Measurements from ENCODE around the gene CCBE1. TPM values are rescaled to one million over a fixed set of nuclear protein-coding genes. Genes with fewer than 3 reads are reported as not detected.
"Not testable (repeated sequence)": the region's sequence is repeated elsewhere in the genome, so short reads cannot be mapped to it uniquely, and the experiment has no call there.

Gene CCBE1
- total and polyA plus RNA-seq, 5 experiments from 2014 or later, result 0.36 TPM; not detected in 4

DNA sequence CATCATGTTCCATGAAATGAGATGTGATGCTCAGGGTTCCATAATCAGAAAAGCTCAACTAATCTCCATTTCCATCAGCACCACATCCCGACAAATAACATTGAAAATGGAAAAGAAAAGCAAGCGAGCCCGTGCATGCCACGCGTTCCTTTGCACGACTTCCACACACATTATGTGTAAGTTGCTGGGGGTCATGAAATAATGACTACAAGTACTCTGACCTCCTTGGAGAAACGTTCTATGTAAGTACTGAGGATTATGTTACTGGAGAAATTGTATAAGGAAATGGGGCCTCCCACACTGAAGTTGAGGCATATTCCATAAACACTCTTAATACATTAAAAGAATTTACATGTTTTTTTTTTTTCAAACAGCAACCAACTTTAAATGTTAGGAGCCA lies 38.3 kb downstream of the CCBE1 start:
- Mint-ChIP-seq H3K36me3 (no peaks in the 10 kb centered on the region), H3K4me1 (no peaks in the 10 kb centered on the region), H3K9me3 (peaks cover 0 to 3% (median 0%) of the 10 kb centered on the region in 9 donors), H3K27me3 (peaks cover 3 to 15% (median 7%) of the 10 kb centered on the region in 5 donors), H3K4me3 (no peak overlapping the region), H3K27ac (no peak overlapping the region)
- DNase-seq (no peak), ATAC-seq (no peak)
- POLR2A ChIA-PET, result no interaction called here

DNA sequence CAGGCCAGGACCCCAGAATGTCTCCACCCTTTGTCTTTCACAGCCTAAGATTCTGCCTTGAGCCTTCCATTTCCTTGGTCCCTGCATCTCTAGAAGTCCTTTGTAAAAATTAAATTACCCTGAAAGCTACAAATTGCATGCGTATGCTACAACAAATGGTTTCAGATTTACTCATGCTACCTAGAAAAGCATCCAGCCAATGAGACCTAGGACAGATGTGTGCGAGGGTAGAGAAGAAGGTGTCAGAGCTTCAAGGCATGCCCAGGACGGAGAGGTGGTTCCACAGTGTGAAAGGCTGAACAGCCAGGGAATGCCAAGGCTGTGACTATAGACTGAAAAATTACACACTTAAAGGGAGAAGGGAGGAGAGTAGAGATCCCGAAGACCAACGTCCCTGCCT lies 40.2 kb downstream of the CCBE1 start:
- peaks cover 0 to 3% (median 0%) of the 10 kb centered on the region in 9 donors for H3K9me3 Mint-ChIP-seq
- no peak for DNase-seq
- POLR2A ChIA-PET, result no interaction called here
- no peak overlapping the region for H3K4me3 Mint-ChIP-seq
- H3K36me3 Mint-ChIP-seq, result no peaks in the 10 kb centered on the region
- H3K27me3 Mint-ChIP-seq, result peaks cover 3 to 15% (median 7%) of the 10 kb centered on the region in 5 donors
- H3K4me1 Mint-ChIP-seq, result no peaks in the 10 kb centered on the region
- H3K27ac Mint-ChIP-seq, result no peak overlapping the region
- no peak for ATAC-seq

DNA sequence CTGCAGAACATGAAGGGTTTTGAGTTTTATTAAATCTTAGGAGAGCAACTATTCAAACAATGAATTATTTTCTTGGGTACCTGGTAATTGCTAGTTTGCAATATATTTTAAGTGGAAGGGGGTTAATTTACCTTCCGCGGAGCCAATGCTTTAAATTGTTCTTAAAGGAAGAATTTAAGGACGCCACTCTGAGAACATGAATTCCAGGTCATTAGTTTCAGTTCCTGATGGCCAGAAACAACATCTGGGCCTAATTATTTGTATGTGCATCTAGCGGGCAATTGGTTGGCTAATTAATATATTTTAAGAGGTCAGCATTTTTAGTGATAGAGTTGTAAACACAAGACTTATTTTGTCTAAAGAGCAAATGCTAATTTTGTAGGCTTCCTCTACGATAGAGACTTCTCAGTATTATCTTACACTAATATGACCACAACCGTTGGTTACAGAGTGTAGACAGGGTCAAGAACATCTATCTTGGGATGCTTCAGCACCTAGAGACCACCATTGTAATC lies 40.8 kb downstream of the CCBE1 start:
- DNase-seq (no peak), ATAC-seq (no peak)
- H3K4me1 Mint-ChIP-seq, result no peaks in the 10 kb centered on the region
- POLR2A ChIA-PET, result no interaction called here
- H3K4me3 Mint-ChIP-seq, result no peak overlapping the region
- no peak overlapping the region for H3K27ac Mint-ChIP-seq
- H3K9me3 Mint-ChIP-seq, result peaks cover 0 to 3% (median 0%) of the 10 kb centered on the region in 9 donors
- no peaks in the 10 kb centered on the region for H3K36me3 Mint-ChIP-seq
- H3K27me3 Mint-ChIP-seq, result peaks cover 3 to 15% (median 7%) of the 10 kb centered on the region in 5 donors

DNA sequence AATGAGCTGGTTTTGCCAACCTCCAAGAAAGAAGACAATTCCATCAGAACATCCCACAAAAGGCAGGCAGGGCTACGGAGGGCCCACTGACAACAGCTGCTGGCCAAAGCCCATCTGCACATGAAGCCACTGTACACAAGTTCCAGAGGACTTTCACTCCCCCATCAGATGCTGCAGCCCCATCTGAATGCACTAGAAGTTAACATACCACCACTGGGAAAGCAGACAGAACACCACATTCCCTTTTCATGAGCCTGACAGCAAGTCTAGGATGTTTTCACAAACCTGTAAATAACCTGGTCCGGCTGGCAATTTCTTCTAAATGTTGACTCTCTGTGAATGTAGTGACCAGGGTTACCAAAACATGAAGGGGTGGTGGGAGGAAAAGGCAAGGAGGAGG lies 41.5 kb downstream of the CCBE1 start:
- DNase-seq, result no peak
- Mint-ChIP-seq H3K27me3 (peaks cover 3 to 19% (median 7%) of the 10 kb centered on the region in 5 donors), H3K9me3 (peaks cover 0 to 3% (median 0%) of the 10 kb centered on the region in 9 donors), H3K27ac (no peak overlapping the region), H3K4me1 (no peaks in the 10 kb centered on the region), H3K4me3 (no peak overlapping the region), H3K36me3 (no peaks in the 10 kb centered on the region)
- no peak for ATAC-seq
- POLR2A ChIA-PET, result no interaction called here

DNA sequence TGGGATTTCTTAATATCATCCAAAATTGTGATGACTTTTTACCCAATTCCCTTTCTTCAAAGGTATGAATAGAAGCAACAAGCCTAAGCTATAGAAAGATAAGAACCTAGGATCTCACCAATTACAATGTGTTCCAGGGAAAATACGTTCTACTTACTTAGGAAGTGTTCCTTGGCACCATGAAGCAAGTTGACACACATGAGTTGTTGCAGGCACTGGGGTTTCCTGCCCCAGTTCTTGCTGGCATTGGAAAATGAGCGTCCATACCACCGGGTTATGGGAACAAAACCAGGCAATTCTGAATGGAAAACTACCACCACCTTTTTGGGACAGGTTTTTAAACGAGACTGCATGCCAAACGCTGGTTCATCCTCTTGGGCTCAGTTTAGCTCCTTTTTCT lies 46.2 kb downstream of the CCBE1 start:
- Mint-ChIP-seq H3K36me3 (no peaks in the 10 kb centered on the region), H3K9me3 (peaks cover 0 to 8% (median 0%) of the 10 kb centered on the region in 9 donors), H3K4me3 (no peak overlapping the region), H3K4me1 (no peaks in the 10 kb centered on the region), H3K27ac (no peak overlapping the region), H3K27me3 (peaks cover 0 to 9% (median 5%) of the 10 kb centered on the region in 5 donors)
- DNase-seq (no peak), ATAC-seq (no peak)
- POLR2A ChIA-PET, result no interaction called here

DNA sequence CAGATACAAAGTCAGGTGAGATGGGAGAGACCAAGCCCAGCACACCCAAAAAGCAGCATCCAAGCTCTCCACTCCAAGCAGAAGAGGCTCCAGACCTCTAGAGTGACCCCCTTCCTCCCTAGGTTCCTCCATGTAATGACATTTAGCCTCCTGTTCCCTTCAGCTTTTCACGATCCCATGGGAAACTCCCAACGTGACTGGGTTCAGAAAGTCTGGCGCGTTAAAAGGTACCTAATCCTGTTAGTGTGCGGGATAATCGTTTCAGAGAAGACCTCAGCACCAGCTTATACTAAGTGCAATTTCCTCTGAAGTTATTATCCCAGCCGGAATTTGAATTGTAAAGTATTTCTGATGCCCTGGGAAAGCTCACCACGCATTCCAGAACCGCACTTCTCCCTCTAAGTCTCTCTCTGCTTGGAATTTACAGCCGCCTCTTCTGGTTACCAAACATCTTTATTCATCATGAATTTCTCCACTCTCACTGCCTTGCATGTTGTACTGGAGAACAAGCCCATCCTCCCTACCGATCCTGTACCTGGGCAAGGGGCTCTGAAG lies 46.9 kb downstream of the CCBE1 start:
- Mint-ChIP-seq H3K36me3 (no peaks in the 10 kb centered on the region), H3K27me3 (peaks cover 0 to 9% (median 5%) of the 10 kb centered on the region in 5 donors), H3K9me3 (peaks cover 0 to 8% (median 0%) of the 10 kb centered on the region in 9 donors), H3K4me3 (no peak overlapping the region), H3K4me1 (no peaks in the 10 kb centered on the region), H3K27ac (no peak overlapping the region)
- DNase-seq, result no peak
- POLR2A ChIA-PET, result no interaction called here
- ATAC-seq, result no peak

DNA sequence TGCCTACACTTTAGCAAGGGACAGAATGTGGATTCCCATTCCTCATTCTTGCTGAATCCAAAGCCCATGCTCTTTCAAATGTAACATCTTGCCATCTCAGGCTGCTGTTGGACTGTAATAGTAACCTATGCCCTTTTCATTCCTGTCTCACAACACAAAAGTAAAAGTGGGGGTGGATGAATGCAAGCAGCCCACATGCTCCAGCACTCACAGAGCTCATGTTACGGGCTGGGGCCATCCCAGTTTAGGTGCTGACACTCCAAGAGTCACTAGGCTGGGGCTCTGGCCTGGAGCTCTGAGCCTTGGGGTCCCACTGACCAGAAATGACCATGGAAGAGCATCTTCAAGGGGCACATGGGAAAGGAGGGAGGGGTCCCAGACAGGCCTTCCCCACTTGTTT lies 47.6 kb downstream of the CCBE1 start:
- Mint-ChIP-seq H3K36me3 (no peaks in the 10 kb centered on the region), H3K27me3 (peaks cover 0 to 9% (median 5%) of the 10 kb centered on the region in 5 donors), H3K4me3 (no peak overlapping the region), H3K27ac (no peak overlapping the region), H3K4me1 (no peaks in the 10 kb centered on the region), H3K9me3 (peaks cover 0 to 8% (median 0%) of the 10 kb centered on the region in 9 donors)
- ATAC-seq (no peak), DNase-seq (no peak)
- POLR2A ChIA-PET, result no interaction called here

DNA sequence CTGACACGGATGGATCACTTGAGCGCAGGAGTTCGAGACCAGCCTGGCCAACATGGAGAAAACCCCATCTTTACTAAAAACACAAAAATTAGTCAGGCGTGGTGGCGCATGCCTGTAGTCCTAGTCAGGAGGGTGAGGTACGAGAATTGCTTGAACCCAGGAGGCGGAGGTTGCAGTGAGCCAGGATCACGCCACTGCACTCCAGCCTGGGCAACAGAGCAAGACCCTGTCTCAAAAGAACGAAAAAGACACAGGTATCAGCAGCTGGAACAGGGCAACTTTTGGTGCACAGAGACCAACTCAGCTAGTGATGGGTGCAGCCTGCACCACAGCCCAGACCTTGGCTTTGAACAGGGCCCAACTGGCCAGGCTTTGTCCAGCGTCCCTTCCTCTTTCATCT lies 48.8 kb downstream of the CCBE1 start:
- DNase-seq, H3K27me3 Mint-ChIP-seq, ATAC-seq, H3K4me3 Mint-ChIP-seq, POLR2A ChIA-PET, H3K36me3 Mint-ChIP-seq, H3K9me3 Mint-ChIP-seq, H3K27ac Mint-ChIP-seq, H3K4me1 Mint-ChIP-seq: not testable (repeated sequence)

DNA sequence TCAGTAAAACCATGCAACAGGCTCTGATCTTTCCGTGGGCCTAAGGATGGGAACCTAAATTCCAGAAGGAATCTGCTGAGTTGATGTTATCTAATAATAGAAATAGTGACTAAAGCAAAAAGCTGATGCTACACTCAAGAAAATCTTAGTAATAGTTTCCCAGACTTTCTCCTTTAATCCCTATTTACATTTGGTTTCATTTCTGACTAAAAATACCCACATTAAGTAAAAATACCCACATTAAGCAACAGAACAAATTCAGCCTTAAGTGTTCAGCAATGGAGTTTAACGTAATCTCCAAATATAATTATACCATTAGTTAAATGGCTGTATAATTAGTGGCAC lies 50.3 kb downstream of the CCBE1 start:
- POLR2A ChIA-PET, result no interaction called here
- H3K36me3 Mint-ChIP-seq, result no peaks in the 10 kb centered on the region
- H3K27me3 Mint-ChIP-seq, result peaks cover 0 to 9% (median 6%) of the 10 kb centered on the region in 5 donors
- H3K4me3 Mint-ChIP-seq, result no peak overlapping the region
- DNase-seq, result no peak
- no peak for ATAC-seq
- peaks cover 0 to 8% (median 0%) of the 10 kb centered on the region in 9 donors for H3K9me3 Mint-ChIP-seq
- no peak overlapping the region for H3K27ac Mint-ChIP-seq
- no peaks in the 10 kb centered on the region for H3K4me1 Mint-ChIP-seq

DNA sequence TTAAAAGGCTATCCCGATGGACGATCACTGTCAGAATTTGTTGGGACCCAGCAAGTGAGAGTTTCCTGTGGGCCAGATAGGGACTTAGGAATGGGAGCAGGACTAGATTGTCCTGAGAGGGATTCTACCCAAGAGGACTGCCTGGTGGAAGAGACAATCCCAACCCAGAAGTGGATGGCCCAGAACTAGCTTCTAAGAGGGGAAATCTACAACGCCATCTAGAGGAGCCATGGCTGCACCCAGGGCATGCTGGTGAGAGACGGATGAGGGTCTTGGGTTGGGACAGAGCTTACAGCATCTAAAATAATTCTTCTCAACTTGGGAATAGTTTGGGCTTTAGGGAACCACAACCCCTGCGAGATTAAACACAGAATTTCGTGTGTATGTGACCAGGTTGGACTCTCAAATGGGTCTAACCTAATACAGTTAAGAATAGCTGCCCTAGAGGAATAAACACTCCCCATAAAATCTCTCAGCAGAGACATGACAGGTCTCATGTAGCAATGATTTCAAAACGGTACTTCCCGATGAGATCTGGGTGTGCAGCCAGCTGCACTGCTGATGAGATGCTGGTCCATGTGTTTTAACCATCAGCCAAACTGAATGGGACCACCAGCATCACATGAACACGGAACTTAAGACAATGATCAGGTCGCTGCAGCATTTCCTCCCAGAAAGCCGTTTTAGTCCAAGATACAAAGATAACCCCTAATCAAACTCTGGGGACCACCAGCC lies 50.8 kb downstream of the CCBE1 start:
- H3K4me1 Mint-ChIP-seq, result no peaks in the 10 kb centered on the region
- H3K27me3 Mint-ChIP-seq, result peaks cover 0 to 10% (median 6%) of the 10 kb centered on the region in 5 donors

DNA sequence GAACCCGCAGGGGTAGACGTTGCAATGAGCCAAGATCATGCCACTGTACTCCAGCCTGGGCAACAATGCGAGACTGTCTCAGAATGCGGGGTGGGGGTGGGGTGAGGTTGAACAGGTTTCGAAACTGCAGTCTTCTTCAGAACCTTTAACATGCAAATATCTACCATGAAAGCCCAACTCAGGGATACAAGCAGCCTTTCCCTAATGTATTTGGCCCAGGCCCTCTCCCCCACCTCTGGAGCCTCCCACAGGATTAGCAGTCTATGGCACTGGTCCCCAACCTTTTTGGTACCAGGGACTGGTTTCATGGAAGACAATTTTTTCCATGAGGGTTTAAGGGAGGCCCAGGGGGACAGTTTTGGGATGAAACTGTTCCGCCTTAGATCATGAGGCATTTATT lies 53.5 kb downstream of the CCBE1 start:
- POLR2A ChIA-PET, result no interaction called here
- H3K27ac Mint-ChIP-seq, result no peak overlapping the region
- ATAC-seq (no peak), DNase-seq (no peak)
- H3K9me3 Mint-ChIP-seq, result peaks cover 0 to 5% (median 0%) of the 10 kb centered on the region in 9 donors
- H3K4me3 Mint-ChIP-seq, result no peak overlapping the region
- no peaks in the 10 kb centered on the region for H3K4me1 Mint-ChIP-seq
- no peaks in the 10 kb centered on the region for H3K36me3 Mint-ChIP-seq
- H3K27me3 Mint-ChIP-seq, result peaks cover 0 to 10% (median 1%) of the 10 kb centered on the region in 5 donors

More for the DNA sequence above, 50.8 kb downstream of the CCBE1 start:
- Mint-ChIP-seq H3K9me3 (peaks cover 0 to 8% (median 0%) of the 10 kb centered on the region in 9 donors), H3K4me3 (no peak overlapping the region), H3K36me3 (no peaks in the 10 kb centered on the region), H3K27ac (no peak overlapping the region)
- ATAC-seq (no peak), DNase-seq (no peak)
- POLR2A ChIA-PET, result no interaction called here

DNA sequence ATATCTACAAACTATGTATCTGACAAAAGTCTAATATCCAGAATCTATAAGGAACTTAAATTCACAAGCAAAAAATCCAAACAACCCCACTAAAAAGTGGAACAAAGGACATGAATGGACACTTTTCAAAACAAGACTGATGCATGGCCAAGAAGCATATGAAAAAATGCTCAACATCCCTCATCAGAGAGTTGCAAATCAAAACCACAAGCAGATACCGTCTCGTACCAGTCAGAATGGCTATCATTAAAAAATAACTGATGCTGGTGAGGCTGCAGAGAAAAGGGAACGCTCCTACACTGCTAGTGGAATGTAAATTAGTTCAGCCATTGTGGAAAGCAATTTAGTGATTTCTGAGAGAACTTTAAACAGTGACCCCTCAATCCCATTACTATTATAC lies 56.5 kb downstream of the CCBE1 start:
- H3K27ac Mint-ChIP-seq, result no peak overlapping the region
- no peaks in the 10 kb centered on the region for H3K36me3 Mint-ChIP-seq
- H3K4me1 Mint-ChIP-seq, result no peaks in the 10 kb centered on the region
- H3K27me3 Mint-ChIP-seq, result peaks cover 0 to 21% (median 1%) of the 10 kb centered on the region in 5 donors
- peaks cover 0 to 2% (median 0%) of the 10 kb centered on the region in 9 donors for H3K9me3 Mint-ChIP-seq
- POLR2A ChIA-PET, result no interaction called here
- ATAC-seq (no peak), DNase-seq (no peak)
- H3K4me3 Mint-ChIP-seq, result no peak overlapping the region

DNA sequence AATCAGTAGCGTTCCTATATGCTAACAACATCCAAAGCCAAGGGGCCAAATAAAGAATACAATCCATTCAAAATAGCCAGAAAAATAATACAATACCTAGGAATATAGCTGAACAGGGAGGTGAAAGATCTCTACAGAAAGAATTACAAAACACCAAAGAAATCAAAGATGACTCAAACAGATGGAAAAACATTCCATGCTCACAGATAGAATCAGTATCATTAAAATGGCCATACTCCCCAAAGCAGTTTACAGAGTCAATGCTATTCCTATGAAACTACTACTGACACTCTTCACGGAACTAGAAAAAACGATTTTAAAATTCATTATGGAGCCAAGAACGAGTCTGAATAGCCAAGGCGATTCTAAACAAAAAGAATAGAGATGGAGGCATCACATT lies 57.4 kb downstream of the CCBE1 start:
- Mint-ChIP-seq H3K36me3 (no peaks in the 10 kb centered on the region), H3K4me3 (no peak overlapping the region), H3K4me1 (no peaks in the 10 kb centered on the region), H3K27ac (no peak overlapping the region), H3K9me3 (peaks cover 0 to 2% (median 0%) of the 10 kb centered on the region in 9 donors), H3K27me3 (peaks cover 0 to 23% (median 2%) of the 10 kb centered on the region in 5 donors)
- no peak for DNase-seq
- POLR2A ChIA-PET, result no interaction called here
- no peak for ATAC-seq

Data from naive thymus-derived CD8-positive, alpha-beta T cell (primary cell).